GM18867 (cell line): ENCODE data around the gene IL3.
A peak's percentile ranks its signal among the peaks of the same experiment; 100 is the strongest.
"Not testable (repeated sequence)": the region's sequence is repeated elsewhere in the genome, so short reads cannot be mapped to it uniquely, and the experiment has no call there.

ENCODE experiments used
- ATAC-seq: cut with Tn5 transposase; IDR thresholded peaks from one replicate; pipeline ENCODE4 v1.9.1; 2021; ENCODE audit warnings: mild to moderate bottlenecking, moderate library complexity; ENCODE audit not compliant: unreplicated experiment

IL3 gene

GRCh38 chr5:132093271-132093670, 32.8 kb downstream of the IL3 start:
- no peak for ATAC-seq

GRCh38 chr5:132094393-132095076, 34.1 kb downstream of the IL3 start:
- ATAC-seq, result no peak

DNA sequence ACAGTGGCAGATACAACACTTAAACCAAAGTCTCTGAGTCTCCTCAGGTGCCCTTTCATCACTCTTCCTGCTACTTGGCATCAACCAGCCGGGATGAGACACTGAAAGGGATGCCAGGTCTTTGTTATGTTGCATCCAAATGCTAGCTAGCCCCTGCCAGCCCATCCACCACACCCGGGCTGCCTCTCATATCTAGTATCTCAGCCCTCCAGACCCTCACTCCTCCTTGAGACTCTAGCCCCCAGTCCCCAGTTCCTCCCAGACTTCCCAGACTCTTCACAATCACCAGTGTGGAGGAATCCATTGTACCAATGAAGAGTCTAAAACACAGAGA, 34.6 kb downstream of the IL3 start:
- no peak for ATAC-seq

- no peak for ATAC-seq
These were observed 35.0 kb downstream of the IL3 start for GRCh38 chr5:132095424-132095972.

- no peak for ATAC-seq
These were observed 36.4 kb downstream of the IL3 start for GRCh38 chr5:132096904-132097303.

DNA sequence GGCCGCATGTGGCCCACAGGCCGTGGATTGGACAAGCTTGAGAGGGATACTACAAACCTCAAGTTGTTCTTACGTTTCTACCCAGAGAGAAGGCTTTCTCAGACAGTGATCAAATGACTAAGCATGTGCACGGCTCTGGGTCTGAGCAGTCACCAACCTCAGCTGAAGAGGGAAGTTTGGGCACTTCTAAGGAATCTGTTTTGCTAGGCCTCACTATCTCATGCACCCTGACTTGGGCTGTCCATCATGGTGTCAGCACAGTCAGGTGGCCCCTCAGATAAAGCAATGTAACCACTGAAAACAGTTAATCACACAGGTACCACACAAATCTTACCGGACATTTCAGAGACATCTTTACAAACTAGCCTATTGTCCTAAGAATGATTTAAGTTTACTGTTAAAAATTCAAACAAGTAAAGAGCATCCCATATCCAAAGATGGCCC, 37.7 kb downstream of the IL3 start:
- ATAC-seq, result no peak

DNA sequence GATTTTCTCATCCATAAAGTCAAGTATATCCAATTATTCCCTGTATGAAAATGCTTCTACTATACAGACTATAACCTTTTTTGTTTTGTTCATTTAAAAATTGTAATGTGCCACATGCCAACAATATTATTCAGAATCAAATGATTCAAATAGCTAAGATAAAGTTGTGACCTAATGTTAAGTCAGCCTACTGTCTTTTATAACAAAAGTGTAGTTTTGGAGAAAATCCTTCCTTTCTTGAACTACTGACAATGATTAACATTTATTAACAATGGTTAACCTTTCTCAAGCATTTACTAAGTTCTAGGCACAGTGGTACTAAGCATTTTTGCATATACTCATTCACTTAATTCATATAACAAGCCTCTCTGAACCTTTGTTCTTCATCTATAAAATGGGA, 38.2 kb downstream of the IL3 start:
- no peak for ATAC-seq

- peak; percentile 68 for ATAC-seq
These were observed 38.8 kb downstream of the IL3 start for GRCh38 chr5:132099076-132099748.

- no peak for ATAC-seq
These were observed 39.5 kb downstream of the IL3 start for GRCh38 chr5:132099905-132100304.

DNA sequence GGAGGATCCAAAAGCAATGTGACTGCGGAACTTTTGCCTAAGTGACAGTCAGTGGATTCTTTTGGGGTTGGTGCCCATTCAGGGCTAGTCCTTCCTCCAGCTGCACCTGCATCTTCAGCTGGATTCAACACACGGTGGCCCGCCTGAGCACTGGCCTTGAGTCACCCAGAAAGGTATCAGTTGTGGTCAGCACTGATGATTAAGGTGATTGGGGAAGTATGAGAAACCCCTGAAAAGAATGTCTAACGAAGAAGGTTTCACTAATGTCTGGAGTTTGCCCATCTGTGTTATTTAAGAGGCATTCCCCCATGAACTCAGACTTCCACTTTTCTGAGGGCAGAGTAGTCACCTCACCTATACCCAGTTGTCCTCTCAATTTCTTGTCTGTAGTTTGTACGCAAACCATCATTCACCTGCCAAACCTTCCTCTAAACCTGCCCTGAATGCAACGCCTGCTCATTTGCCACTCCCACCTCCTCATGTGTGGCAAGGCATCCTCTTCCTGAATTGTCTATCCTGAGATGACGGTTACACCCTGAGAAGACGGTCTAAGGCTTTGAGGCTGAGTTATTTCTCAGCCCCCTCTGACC, 40.3 kb downstream of the IL3 start:
- peak; percentile 28 for ATAC-seq

DNA sequence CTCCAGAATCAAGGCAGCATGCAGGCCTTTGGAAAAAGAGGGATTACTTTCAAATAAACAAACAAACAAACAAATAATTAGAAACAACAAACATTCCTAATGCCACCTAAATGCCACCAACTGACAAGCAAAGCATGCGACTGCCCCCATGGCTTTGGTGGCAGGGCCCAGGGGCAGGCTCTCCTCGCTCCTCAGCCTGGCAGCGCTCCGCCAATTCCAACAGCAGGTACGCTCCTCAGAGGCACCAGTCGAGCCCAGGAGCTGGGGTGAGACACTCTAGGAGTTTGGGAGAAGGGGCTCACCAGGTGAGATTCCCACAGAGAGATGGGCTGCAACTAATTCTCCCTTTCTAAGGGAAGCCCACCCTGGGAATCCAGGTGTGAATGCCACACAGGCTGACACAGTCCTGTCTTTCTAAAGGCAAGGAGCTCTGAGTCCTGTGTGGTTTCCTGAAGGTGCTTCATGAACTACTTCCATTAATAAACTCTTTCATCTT, 41.0 kb downstream of the IL3 start:
- ATAC-seq, result no peak

GRCh38 chr5:132102101-132102701, 41.7 kb downstream of the IL3 start:
- ATAC-seq, result no peak

DNA sequence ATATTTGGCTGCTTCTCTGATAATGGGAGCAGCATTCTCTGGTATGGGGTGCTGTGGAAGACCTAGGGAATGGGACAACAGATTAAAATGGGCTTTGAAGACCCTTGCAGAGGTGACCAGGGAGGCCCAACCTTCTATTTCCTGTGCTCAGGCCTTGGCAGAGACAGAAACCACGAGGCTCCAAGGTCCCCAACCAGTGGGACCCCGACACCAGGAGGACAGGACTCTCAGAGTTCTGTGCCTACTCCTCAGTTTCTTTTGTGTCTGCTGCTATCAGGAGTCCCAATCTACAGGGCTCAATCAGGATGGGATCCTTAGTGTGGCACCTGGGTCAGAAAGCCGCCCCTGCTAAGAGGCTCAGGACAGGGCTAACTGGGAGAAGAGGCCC, 42.5 kb downstream of the IL3 start:
- no peak for ATAC-seq

- ATAC-seq, result peak; percentile 70
These were observed 43.0 kb downstream of the IL3 start for GRCh38 chr5:132103332-132103951.

DNA sequence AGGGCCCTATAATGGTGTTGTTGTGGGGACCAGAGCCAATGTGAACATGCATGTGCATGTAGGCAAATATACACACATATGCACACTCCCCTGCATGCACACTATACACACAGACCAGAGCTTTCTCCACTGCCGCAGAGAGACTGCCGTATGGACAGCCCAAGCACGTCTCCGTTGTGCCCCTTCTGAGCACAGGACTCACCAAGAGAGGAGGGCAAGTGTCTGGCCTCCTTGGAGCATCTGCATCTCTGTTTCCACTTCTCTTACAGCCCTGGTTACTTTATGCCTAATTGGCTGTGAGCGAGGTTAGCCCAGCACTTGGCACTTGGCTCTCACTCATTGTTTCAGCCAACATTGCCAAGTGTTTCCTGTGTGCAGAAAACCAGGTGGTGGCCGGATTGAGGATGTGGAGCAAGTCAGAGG, 43.5 kb downstream of the IL3 start:
- peak; percentile 15 for ATAC-seq

DNA sequence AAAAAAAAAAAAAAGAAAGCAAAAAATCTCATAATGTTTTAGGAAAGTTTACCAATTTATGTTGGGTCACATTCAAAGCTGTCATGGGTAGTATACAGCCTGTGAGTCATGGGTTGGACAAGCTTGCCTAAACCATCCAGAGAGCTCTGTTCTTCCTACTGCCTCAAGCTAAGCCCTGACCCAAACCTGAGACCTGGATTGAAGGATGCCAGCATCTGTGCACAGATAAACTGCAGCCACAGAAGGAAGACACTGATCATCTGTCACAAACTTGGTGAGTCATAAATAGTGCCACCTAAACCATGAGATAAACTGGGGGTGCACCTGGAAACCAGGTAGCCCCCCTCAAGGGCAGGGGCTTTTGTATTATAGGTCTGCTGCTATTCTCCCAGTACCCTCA, 44.1 kb downstream of the IL3 start:
- no peak for ATAC-seq

DNA sequence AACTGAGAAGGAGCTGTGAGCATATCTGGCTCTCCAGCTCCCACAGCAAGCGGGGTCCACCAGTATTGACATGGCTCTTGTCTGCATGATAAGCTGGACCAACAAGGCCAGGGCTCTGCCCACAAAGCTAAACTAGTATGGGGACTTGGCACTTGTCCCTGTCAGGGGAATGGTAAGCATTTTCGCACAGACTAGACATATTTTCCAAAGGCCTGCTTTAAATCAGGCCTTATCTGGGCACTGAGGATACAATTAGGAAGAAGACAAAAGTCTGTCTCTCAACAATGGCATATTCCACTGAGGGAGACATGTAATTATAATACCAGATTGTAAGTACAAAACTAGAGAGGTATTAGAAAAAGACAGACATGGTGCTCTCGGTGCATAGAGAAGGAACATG, 45.2 kb downstream of the IL3 start:
- ATAC-seq, result no peak

GRCh38 chr5:132108495-132108894, 48.0 kb downstream of the IL3 start:
- not testable (repeated sequence) for ATAC-seq

GRCh38 chr5:132108957-132109356, 48.5 kb downstream of the IL3 start:
- ATAC-seq, result not testable (repeated sequence)

DNA sequence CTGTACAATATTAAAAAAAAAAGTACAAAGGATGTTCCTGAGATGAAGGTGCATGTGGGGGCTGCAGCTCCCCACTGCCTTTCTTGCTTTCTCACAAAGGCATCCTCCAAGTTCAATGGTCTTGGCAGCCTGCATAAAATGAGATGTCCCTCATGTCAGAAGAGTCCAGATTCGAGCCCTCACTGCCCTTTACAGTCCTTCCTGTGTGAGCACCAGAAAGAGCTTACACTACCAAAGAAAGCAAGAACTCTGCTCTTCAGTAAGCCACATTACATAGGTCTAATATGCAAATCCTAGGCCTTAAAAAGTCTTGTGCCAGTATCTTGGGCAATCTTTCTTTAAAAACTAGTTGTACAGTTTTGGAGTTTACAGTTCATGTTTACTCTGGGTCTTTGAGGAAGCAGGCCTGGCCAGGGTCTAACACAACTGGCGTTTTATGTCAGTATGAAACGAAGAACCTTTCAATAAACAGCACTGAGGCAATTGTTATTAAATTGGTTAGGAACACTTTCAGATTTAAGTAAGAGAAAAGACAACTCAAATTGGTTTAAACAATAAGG, 49.1 kb downstream of the IL3 start:
- ATAC-seq, result no peak

- no peak for ATAC-seq
These were observed 49.7 kb downstream of the IL3 start for GRCh38 chr5:132110195-132110594.
